CD4-positive, CD25-positive, alpha-beta regulatory T cell (primary cell): ENCODE measurements around the gene RNF19B. TPM values are rescaled to one million over a fixed set of nuclear protein-coding genes. Genes with fewer than 3 reads are reported as not detected.
"Not testable (repeated sequence)": the region's sequence is repeated elsewhere in the genome, so short reads cannot be mapped to it uniquely, and the experiment has no call there.

Experiments used
- ATAC-seq, 2 donors: fragments of 150-1000 bp; cut with Tn5 transposase; one replicate each; pipeline ENCODE4 v1.10.0; 2021; ENCODE audit warnings: low read depth in 2 of 2, moderate number of reproducible peaks in 2 of 2, moderate library complexity in 1 of 2
- DNase-seq, 3 donors: peaks; one replicate each; pipeline versions ENCODE4 v3.0.0 to v3.0.0-alpha.2; 2012 to 2022; ENCODE audit warnings: mixed read lengths in 1 of 3
- H3K27ac ChIP-seq: one replicate; pipeline ENCODE4 v1.7.0; 2013; ENCODE audit warnings: mild to moderate bottlenecking, low read length; ENCODE audit not compliant: insufficient read depth, poor library complexity, severe bottlenecking
- H3K27me3 ChIP-seq: one replicate; pipeline ENCODE4 v1.7.0; 2013; ENCODE audit warnings: low read length; ENCODE audit not compliant: control insufficient read depth, insufficient read depth
- H3K36me3 ChIP-seq: one replicate; pipeline ENCODE4 v1.7.0; 2013; ENCODE audit warnings: mild to moderate bottlenecking, low read length, moderate library complexity; ENCODE audit not compliant: control insufficient read depth, insufficient read depth
- H3K4me1 ChIP-seq: 2 replicates; pipeline ENCODE4 v1.7.0; 2013; ENCODE audit warnings: mild to moderate bottlenecking, low read length; ENCODE audit not compliant: insufficient read depth, control insufficient read depth, poor library complexity, severe bottlenecking
- H3K4me3 ChIP-seq: one replicate; pipeline ENCODE4 v1.7.0; 2013; ENCODE audit warnings: low read depth, mild to moderate bottlenecking, low read length, moderate library complexity
- H3K9me3 ChIP-seq, 2 experiments: 1 replicate in 1 of 2; 2 replicates in 1 of 2; pipeline ENCODE4 v1.7.0; 2013; ENCODE audit warnings: low read length in 2 of 2, mild to moderate bottlenecking in 1 of 2, moderate library complexity in 1 of 2; ENCODE audit not compliant: control insufficient read depth in 2 of 2
- H3K27ac Mint-ChIP-seq, 3 donors: one replicate each; pipeline ENCODE4 v1.8.0; 2020 to 2022; ENCODE audit warnings: mild to moderate bottlenecking in 3 of 3, mixed read lengths in 3 of 3, moderate library complexity in 2 of 3
- H3K27me3 Mint-ChIP-seq: one replicate; pipeline ENCODE4 v1.8.0; 2022; ENCODE audit warnings: mild to moderate bottlenecking, mixed read lengths
- H3K36me3 Mint-ChIP-seq: one replicate; pipeline ENCODE4 v1.8.0; 2020; ENCODE audit warnings: mixed read lengths
- H3K4me1 Mint-ChIP-seq, 4 donors: one replicate each; pipeline ENCODE4 v1.8.0; 2020 to 2022; ENCODE audit warnings: mixed read lengths in 4 of 4, mild to moderate bottlenecking in 1 of 4
- H3K4me3 Mint-ChIP-seq, 4 donors: one replicate each; pipeline ENCODE4 v1.8.0; 2020 to 2022; ENCODE audit warnings: mild to moderate bottlenecking in 4 of 4, mixed read lengths in 4 of 4, moderate library complexity in 3 of 4
- H3K9me3 Mint-ChIP-seq, 7 donors: one replicate each; pipeline ENCODE4 v1.8.0; 2020 to 2022; ENCODE audit warnings: mixed read lengths in 7 of 7, mild to moderate bottlenecking in 3 of 7, moderate library complexity in 2 of 7
- polyA plus RNA-seq, 4 donors: library from polyadenylated mRNA; unstranded; fragments of 300-500 nt; fragmentation: Illumina TruSeq; gene quantifications; one replicate each; pipeline ENCODE4 v1.2.3, GENCODE V29; 2021
- total RNA-seq: library from RNA; stranded (reverse); gene quantifications from one replicate; pipeline ENCODE4 v1.2.3, GENCODE V29; 2022

Gene RNF19B
- total and polyA plus RNA-seq, 5 donors from 2014 or later: 2.0 to 44.9 (median 2.4) TPM

DNA sequence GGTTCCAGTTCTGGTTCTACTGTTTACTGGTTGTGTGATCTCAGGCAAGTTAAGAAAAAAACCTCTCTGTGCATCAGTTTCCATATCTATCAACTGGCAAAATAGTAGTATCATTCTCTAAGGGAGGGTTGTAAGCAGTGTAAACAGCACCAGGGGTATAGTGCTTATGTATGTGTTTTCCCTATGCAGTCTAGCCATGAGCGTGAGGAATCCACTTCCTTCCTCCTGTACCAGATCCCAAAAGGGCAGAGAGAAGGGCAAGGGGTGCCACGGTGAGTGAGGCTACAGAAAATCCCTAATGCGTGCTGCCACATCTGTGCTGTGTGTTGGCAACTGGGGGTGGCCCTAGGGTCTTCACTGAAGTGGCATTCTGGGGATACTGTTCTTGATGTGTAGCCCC, 18.4 kb upstream of the RNF19B start:
- ATAC-seq (no peak), DNase-seq (no peak)
- peaks cover 35% of the 10 kb centered on the region for H3K4me1 ChIP-seq
- Mint-ChIP-seq H3K9me3 (no peaks in the 10 kb centered on the region), H3K4me3 (peak overlapping the region in 1 of 4 donors; percentile 36), H3K4me1 (peaks cover 10 to 44% (median 30%) of the 10 kb centered on the region in 4 donors), H3K27me3 (no peaks in the 10 kb centered on the region), H3K36me3 (no peaks in the 10 kb centered on the region), H3K27ac (peak overlapping the region in 2 of 3 donors; percentile 93 to 96)
- H3K36me3 ChIP-seq: no peaks in the 10 kb centered on the region
- no peaks in the 10 kb centered on the region for H3K27me3 ChIP-seq
- no peak overlapping the region for H3K27ac ChIP-seq
- no peaks in the 10 kb centered on the region for H3K9me3 ChIP-seq
- no peak overlapping the region for H3K4me3 ChIP-seq

DNA sequence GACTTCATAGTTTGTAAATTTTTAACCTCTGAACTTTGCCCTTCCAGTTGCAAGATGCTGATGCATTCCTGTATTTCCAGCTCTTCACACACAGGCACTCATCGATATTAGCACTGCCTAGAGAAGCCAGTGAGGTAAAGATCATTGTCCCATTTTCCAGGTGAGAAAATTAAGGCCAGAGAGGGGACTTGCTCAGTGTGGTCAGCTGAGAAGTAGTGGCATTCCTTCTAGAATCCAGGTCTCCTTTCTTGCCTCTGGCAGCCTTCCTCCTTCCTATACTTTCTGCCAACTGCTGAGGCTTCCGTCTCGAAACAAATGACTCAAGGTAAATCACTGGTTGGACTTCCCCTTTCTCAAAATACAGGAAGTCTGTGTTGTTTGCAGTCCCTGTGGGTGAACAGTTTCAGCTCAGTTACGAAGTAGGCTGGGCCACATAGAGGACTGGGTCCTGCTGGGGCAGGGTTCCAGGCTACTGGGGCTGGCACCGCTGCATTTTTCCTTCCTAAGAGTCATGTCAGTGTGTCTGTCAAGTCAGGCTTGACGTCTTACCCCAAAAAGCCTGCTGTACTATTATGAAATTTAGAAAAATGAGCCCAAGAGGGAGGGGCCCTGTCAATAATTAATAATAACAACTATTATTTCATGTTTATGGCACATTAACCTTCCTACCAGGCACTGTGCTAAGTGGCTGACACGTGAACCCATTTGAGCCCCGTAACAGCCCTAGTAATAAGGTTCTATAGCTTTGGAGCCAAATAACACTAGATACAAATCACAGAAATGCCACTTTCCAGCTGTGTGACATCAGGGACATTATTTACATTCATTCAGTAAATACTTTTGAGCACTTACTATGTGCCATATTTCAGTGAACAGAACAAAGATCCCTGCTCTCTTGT, 16.6 kb upstream of the RNF19B start:
- H3K36me3 Mint-ChIP-seq: no peaks in the 10 kb centered on the region
- H3K4me1 Mint-ChIP-seq: peaks cover 10 to 47% (median 30%) of the 10 kb centered on the region in 4 donors
- Histone ChIP-seq H3K36me3 (no peaks in the 10 kb centered on the region), H3K4me3 (peak overlapping the region; percentile 81), H3K4me1 (peaks cover 35% of the 10 kb centered on the region), H3K27me3 (no peaks in the 10 kb centered on the region), H3K9me3 (no peaks in the 10 kb centered on the region), H3K27ac (peak overlapping the region; percentile 94)
- no peaks in the 10 kb centered on the region for H3K9me3 Mint-ChIP-seq
- ATAC-seq: peak; percentile 96 to 99
- H3K4me3 Mint-ChIP-seq: peak overlapping the region; percentile 78 to 91 (median 84)
- peak overlapping the region; percentile 93 to 97 (median 95) for H3K27ac Mint-ChIP-seq
- DNase-seq: peak; percentile 39 to 90 (median 71)
- peaks cover 4% of the 10 kb centered on the region for H3K27me3 Mint-ChIP-seq

DNA sequence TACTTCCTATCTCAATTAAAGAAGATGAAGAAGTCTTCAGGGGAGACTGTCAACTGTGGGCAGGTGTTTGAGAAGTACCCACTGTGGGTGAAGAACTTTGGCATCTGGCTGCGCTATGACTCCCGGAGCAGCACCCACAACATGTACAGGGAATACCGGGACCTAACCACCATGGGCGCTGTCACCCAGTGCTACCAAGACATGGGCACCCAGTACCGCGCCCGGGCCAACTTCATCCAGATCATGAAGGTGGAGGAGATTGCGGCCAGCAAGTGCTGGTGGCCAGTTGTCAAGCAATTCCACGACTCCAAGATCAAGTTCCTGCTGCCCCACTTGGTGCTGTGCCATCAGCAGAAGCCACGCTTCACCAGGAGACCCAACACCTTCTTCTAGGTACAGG, 15.5 kb upstream of the RNF19B start:
- H3K9me3 Mint-ChIP-seq: no peaks in the 10 kb centered on the region
- peaks cover 7% of the 10 kb centered on the region for H3K27me3 Mint-ChIP-seq
- Histone ChIP-seq H3K4me1 (peaks cover 35% of the 10 kb centered on the region), H3K4me3 (no peak overlapping the region), H3K27ac (no peak overlapping the region), H3K36me3 (no peaks in the 10 kb centered on the region), H3K27me3 (no peaks in the 10 kb centered on the region), H3K9me3 (no peaks in the 10 kb centered on the region)
- no peaks in the 10 kb centered on the region for H3K36me3 Mint-ChIP-seq
- DNase-seq (no peak), ATAC-seq (no peak)
- peaks cover 10 to 47% (median 30%) of the 10 kb centered on the region in 4 donors for H3K4me1 Mint-ChIP-seq
- H3K4me3 Mint-ChIP-seq: peak overlapping the region in 3 of 4 donors; percentile 7 to 54 (median 33)
- H3K27ac Mint-ChIP-seq: peak overlapping the region in 2 of 3 donors; percentile 79 to 93

GRCh38 chr1:32978854-32979253, 14.2 kb upstream of the RNF19B start:
- H3K4me1 ChIP-seq: peaks cover 24% of the 10 kb centered on the region
- H3K9me3 Mint-ChIP-seq: no peaks in the 10 kb centered on the region
- peaks cover 7% of the 10 kb centered on the region for H3K27me3 Mint-ChIP-seq
- no peaks in the 10 kb centered on the region for H3K36me3 ChIP-seq
- no peaks in the 10 kb centered on the region for H3K36me3 Mint-ChIP-seq
- no peaks in the 10 kb centered on the region for H3K27me3 ChIP-seq
- H3K4me3 Mint-ChIP-seq: peak overlapping the region in 1 of 4 donors; percentile 21
- peaks cover 10 to 38% (median 23%) of the 10 kb centered on the region in 4 donors for H3K4me1 Mint-ChIP-seq
- ATAC-seq (no peak), DNase-seq (no peak)
- no peak overlapping the region for H3K27ac Mint-ChIP-seq
- no peak overlapping the region for H3K27ac ChIP-seq
- no peaks in the 10 kb centered on the region for H3K9me3 ChIP-seq
- H3K4me3 ChIP-seq: no peak overlapping the region

GRCh38 chr1:32977546-32978087, 13.0 kb upstream of the RNF19B start:
- peaks cover 7 to 31% (median 18%) of the 10 kb centered on the region in 4 donors for H3K4me1 Mint-ChIP-seq
- H3K27me3 Mint-ChIP-seq: peaks cover 9% of the 10 kb centered on the region
- DNase-seq: no peak
- ATAC-seq: no peak
- no peaks in the 10 kb centered on the region for H3K9me3 ChIP-seq
- no peak overlapping the region for H3K27ac ChIP-seq
- peaks cover 29% of the 10 kb centered on the region for H3K4me1 ChIP-seq
- peaks cover 2% of the 10 kb centered on the region for H3K27me3 ChIP-seq
- no peaks in the 10 kb centered on the region for H3K36me3 ChIP-seq
- no peaks in the 10 kb centered on the region for H3K9me3 Mint-ChIP-seq
- peak overlapping the region in 1 of 4 donors; percentile 10 for H3K4me3 Mint-ChIP-seq
- H3K36me3 Mint-ChIP-seq: no peaks in the 10 kb centered on the region
- peak overlapping the region; percentile 39 to 65 (median 52) for H3K27ac Mint-ChIP-seq
- H3K4me3 ChIP-seq: no peak overlapping the region

DNA sequence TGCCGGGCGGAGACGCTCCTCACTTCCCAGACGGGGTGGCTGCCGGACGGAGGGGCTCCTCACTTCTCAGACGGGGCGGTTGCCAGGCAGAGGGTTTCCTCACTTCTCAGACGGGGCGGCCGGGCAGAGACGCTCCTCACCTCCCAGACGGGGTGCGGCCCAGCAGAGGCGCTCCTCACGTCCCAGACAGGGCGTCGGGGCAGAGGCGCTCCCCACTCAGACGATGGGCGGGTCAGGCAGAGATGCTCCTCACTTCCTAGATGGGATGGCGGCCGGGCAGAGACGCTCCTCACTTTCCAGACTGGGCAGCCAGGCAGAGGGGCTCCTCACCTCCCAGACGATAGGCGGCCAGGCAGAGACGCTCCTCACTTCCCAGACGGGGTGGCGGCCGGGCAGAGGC, 10.4 kb upstream of the RNF19B start:
- H3K27me3 ChIP-seq: peaks cover 22% of the 10 kb centered on the region
- not testable (repeated sequence) for H3K4me3 ChIP-seq, H3K36me3 ChIP-seq, DNase-seq, H3K9me3 Mint-ChIP-seq, H3K36me3 Mint-ChIP-seq, H3K4me3 Mint-ChIP-seq, H3K27ac Mint-ChIP-seq, H3K9me3 ChIP-seq, H3K4me1 ChIP-seq, ATAC-seq, H3K27ac ChIP-seq
- H3K4me1 Mint-ChIP-seq: peaks cover 2 to 12% (median 4%) of the 10 kb centered on the region in 4 donors
- peaks cover 31% of the 10 kb centered on the region for H3K27me3 Mint-ChIP-seq

DNA sequence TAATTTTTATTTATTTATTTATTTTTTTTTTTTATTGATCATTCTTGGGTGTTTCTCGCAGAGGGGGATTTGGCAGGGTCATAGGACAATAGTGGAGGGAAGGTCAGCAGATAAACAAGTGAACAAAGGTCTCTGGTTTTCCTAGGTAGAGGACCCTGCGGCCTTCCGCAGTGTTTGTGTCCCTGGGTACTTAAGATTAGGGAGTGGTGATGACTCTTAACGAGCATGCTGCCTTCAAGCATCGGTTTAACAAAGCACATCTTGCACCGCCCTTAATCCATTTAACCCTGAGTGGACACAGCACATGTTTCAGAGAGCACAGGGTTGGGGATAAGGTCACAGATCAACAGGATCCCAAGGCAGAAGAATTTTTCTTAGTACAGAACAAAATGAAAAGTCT, 8.8 kb upstream of the RNF19B start:
- DNase-seq, H3K36me3 ChIP-seq, H3K9me3 ChIP-seq, H3K27ac ChIP-seq, ATAC-seq, H3K27ac Mint-ChIP-seq, H3K9me3 Mint-ChIP-seq, H3K4me1 ChIP-seq, H3K4me3 Mint-ChIP-seq, H3K4me3 ChIP-seq, H3K36me3 Mint-ChIP-seq: not testable (repeated sequence)
- Mint-ChIP-seq H3K27me3 (peaks cover 39% of the 10 kb centered on the region), H3K4me1 (peaks cover 0 to 11% (median 5%) of the 10 kb centered on the region in 4 donors)
- H3K27me3 ChIP-seq: peaks cover 22% of the 10 kb centered on the region
